ENCODE measurements around the gene FGF22. TPM values are rescaled to one million over a fixed set of nuclear protein-coding genes. Genes with fewer than 3 reads are reported as not detected.

Gene FGF22
- total RNA-seq = not detected in 2 replicates

- Mint-ChIP-seq H3K9me3 (no peaks in the 10 kb centered on the region), H3K4me3 (ENCODE audit: low read depth) (peak within 1 kb of the TSS; percentile 74), H3K4me1 (ENCODE audit: low read depth) (peaks cover 4% of the 10 kb centered on the region), H3K36me3 (ENCODE audit: low read depth) (no peaks in the 10 kb centered on the region), H3K27me3 (ENCODE audit: low read depth) (no peaks in the 10 kb centered on the region), H3K27ac (no peak within 1 kb of the TSS)
- peak; percentile 86 for DNase-seq (ENCODE audit: low spot score)
- intact Hi-C loops (cut with micrococcal nuclease) = loop anchor here (10.0 kb wide), 1 partner anchor 105 kb away; the partner anchor contains the start of gene CDC34
Measured at GRCh38 chr19:639253-640160, at the start of gene FGF22. TSS of gene FGF22 (plus strand) at chr19:639879. CDS start at chr19:639926, 47 bp downstream.

GRCh38 chr19:590396-590745 lies 49.3 kb upstream of the FGF22 start:
- intact Hi-C loops (cut with micrococcal nuclease) = no loop called here
- Mint-ChIP-seq H3K27ac (no peak overlapping the region), H3K4me3 (ENCODE audit: low read depth) (no peak overlapping the region)

GRCh38 chr19:590750-591098 lies 49.0 kb upstream of the FGF22 start:
- Mint-ChIP-seq H3K4me1 (ENCODE audit: low read depth) (no peaks in the 10 kb centered on the region), H3K9me3 (no peaks in the 10 kb centered on the region), H3K27ac (no peak overlapping the region), H3K27me3 (ENCODE audit: low read depth) (peaks cover 13% of the 10 kb centered on the region), H3K36me3 (ENCODE audit: low read depth) (no peaks in the 10 kb centered on the region), H3K4me3 (ENCODE audit: low read depth) (no peak overlapping the region)
- intact Hi-C loops (cut with micrococcal nuclease) = no loop called here
- no peak for DNase-seq (ENCODE audit: low spot score)

More at GRCh38 chr19:590396-590745, 49.3 kb upstream of the FGF22 start:
- peaks cover 13% of the 10 kb centered on the region for H3K27me3 Mint-ChIP-seq (ENCODE audit: low read depth)
- H3K9me3 Mint-ChIP-seq = no peaks in the 10 kb centered on the region
- no peaks in the 10 kb centered on the region for H3K36me3 Mint-ChIP-seq (ENCODE audit: low read depth)
- peak; percentile 28 for DNase-seq (ENCODE audit: low spot score)
- no peaks in the 10 kb centered on the region for H3K4me1 Mint-ChIP-seq (ENCODE audit: low read depth)

- intact Hi-C loops (cut with micrococcal nuclease) = no loop called here
- no peak overlapping the region for H3K27ac Mint-ChIP-seq
- DNase-seq (ENCODE audit: low spot score) = no peak
- H3K4me1 Mint-ChIP-seq (ENCODE audit: low read depth) = no peaks in the 10 kb centered on the region
- H3K27me3 Mint-ChIP-seq (ENCODE audit: low read depth) = peaks cover 13% of the 10 kb centered on the region
- no peaks in the 10 kb centered on the region for H3K36me3 Mint-ChIP-seq (ENCODE audit: low read depth)
- H3K4me3 Mint-ChIP-seq (ENCODE audit: low read depth) = no peak overlapping the region
- no peaks in the 10 kb centered on the region for H3K9me3 Mint-ChIP-seq
Measured at GRCh38 chr19:591099-591958, 48.4 kb upstream of the FGF22 start.

- intact Hi-C loops (cut with micrococcal nuclease) = no loop called here
- no peak overlapping the region for H3K27ac Mint-ChIP-seq
Measured at GRCh38 chr19:592101-592500, 47.6 kb upstream of the FGF22 start.

GRCh38 chr19:593055-593454 lies 46.6 kb upstream of the FGF22 start:
- Mint-ChIP-seq H3K4me1 (ENCODE audit: low read depth) (no peaks in the 10 kb centered on the region), H3K36me3 (ENCODE audit: low read depth) (no peaks in the 10 kb centered on the region), H3K4me3 (ENCODE audit: low read depth) (no peak overlapping the region), H3K27me3 (ENCODE audit: low read depth) (peaks cover 11% of the 10 kb centered on the region), H3K27ac (no peak overlapping the region), H3K9me3 (no peaks in the 10 kb centered on the region)
- DNase-seq (ENCODE audit: low spot score) = no peak
- intact Hi-C loops (cut with micrococcal nuclease) = no loop called here

More at GRCh38 chr19:592101-592500, 47.6 kb upstream of the FGF22 start:
- Mint-ChIP-seq H3K27me3 (ENCODE audit: low read depth) (peaks cover 13% of the 10 kb centered on the region), H3K36me3 (ENCODE audit: low read depth) (no peaks in the 10 kb centered on the region), H3K4me1 (ENCODE audit: low read depth) (no peaks in the 10 kb centered on the region), H3K4me3 (ENCODE audit: low read depth) (no peak overlapping the region), H3K9me3 (no peaks in the 10 kb centered on the region)
- no peak for DNase-seq (ENCODE audit: low spot score)

- Mint-ChIP-seq H3K4me3 (ENCODE audit: low read depth) (no peak overlapping the region), H3K27me3 (ENCODE audit: low read depth) (peaks cover 9% of the 10 kb centered on the region), H3K27ac (no peak overlapping the region), H3K4me1 (ENCODE audit: low read depth) (no peaks in the 10 kb centered on the region), H3K36me3 (ENCODE audit: low read depth) (no peaks in the 10 kb centered on the region), H3K9me3 (no peaks in the 10 kb centered on the region)
- intact Hi-C loops (cut with micrococcal nuclease) = no loop called here
- DNase-seq (ENCODE audit: low spot score) = no peak
Measured at GRCh38 chr19:593505-593904, 46.2 kb upstream of the FGF22 start.

- Mint-ChIP-seq H3K4me1 (ENCODE audit: low read depth) (no peaks in the 10 kb centered on the region), H3K36me3 (ENCODE audit: low read depth) (no peaks in the 10 kb centered on the region), H3K27me3 (ENCODE audit: low read depth) (peaks cover 9% of the 10 kb centered on the region), H3K9me3 (no peaks in the 10 kb centered on the region), H3K27ac (no peak overlapping the region), H3K4me3 (ENCODE audit: low read depth) (no peak overlapping the region)
- no peak for DNase-seq (ENCODE audit: low spot score)
- intact Hi-C loops (cut with micrococcal nuclease) = no loop called here
Measured at GRCh38 chr19:594265-594870, 45.3 kb upstream of the FGF22 start.

- intact Hi-C loops (cut with micrococcal nuclease) = no loop called here
- no peaks in the 10 kb centered on the region for H3K36me3 Mint-ChIP-seq (ENCODE audit: low read depth)
- no peaks in the 10 kb centered on the region for H3K9me3 Mint-ChIP-seq
- H3K27me3 Mint-ChIP-seq (ENCODE audit: low read depth) = peaks cover 9% of the 10 kb centered on the region
- no peak for DNase-seq (ENCODE audit: low spot score)
- no peak overlapping the region for H3K4me3 Mint-ChIP-seq (ENCODE audit: low read depth)
- no peak overlapping the region for H3K27ac Mint-ChIP-seq
- no peaks in the 10 kb centered on the region for H3K4me1 Mint-ChIP-seq (ENCODE audit: low read depth)
Measured at GRCh38 chr19:595326-596262, 44.1 kb upstream of the FGF22 start.

- Mint-ChIP-seq H3K27ac (no peak overlapping the region), H3K9me3 (no peaks in the 10 kb centered on the region), H3K4me1 (ENCODE audit: low read depth) (no peaks in the 10 kb centered on the region), H3K36me3 (ENCODE audit: low read depth) (no peaks in the 10 kb centered on the region), H3K27me3 (ENCODE audit: low read depth) (peaks cover 6% of the 10 kb centered on the region), H3K4me3 (ENCODE audit: low read depth) (no peak overlapping the region)
- intact Hi-C loops (cut with micrococcal nuclease) = no loop called here
- no peak for DNase-seq (ENCODE audit: low spot score)
Measured at GRCh38 chr19:596263-596655, 43.4 kb upstream of the FGF22 start.

GRCh38 chr19:597406-598315 lies 42.0 kb upstream of the FGF22 start:
- intact Hi-C loops (cut with micrococcal nuclease) = no loop called here
- no peaks in the 10 kb centered on the region for H3K36me3 Mint-ChIP-seq (ENCODE audit: low read depth)
- peaks cover 4% of the 10 kb centered on the region for H3K27me3 Mint-ChIP-seq (ENCODE audit: low read depth)
- H3K4me1 Mint-ChIP-seq (ENCODE audit: low read depth) = no peaks in the 10 kb centered on the region
- H3K27ac Mint-ChIP-seq = no peak overlapping the region
- H3K9me3 Mint-ChIP-seq = no peaks in the 10 kb centered on the region
- DNase-seq (ENCODE audit: low spot score) = no peak
- H3K4me3 Mint-ChIP-seq (ENCODE audit: low read depth) = no peak overlapping the region
